ENCODE measurements around the gene PLEKHA5.
"Not testable (repeated sequence)": the region's sequence is repeated elsewhere in the genome, so short reads cannot be mapped to it uniquely, and the experiment has no call there.

PLEKHA5 gene

GRCh38 chr12:19369691-19370148 lies 240.2 kb downstream of the PLEKHA5 start:
- DNase-seq: no peak

GRCh38 chr12:19373586-19373985 lies 244.1 kb downstream of the PLEKHA5 start:
- DNase-seq: no peak

GRCh38 chr12:19375888-19376287 lies 246.4 kb downstream of the PLEKHA5 start:
- no peak for DNase-seq

GRCh38 chr12:19376691-19377090 lies 247.2 kb downstream of the PLEKHA5 start:
- DNase-seq: no peak

- no peak for DNase-seq
Measured at GRCh38 chr12:19382111-19382526, 252.6 kb downstream of the PLEKHA5 start.

GRCh38 chr12:19382563-19382962 lies 253.0 kb downstream of the PLEKHA5 start:
- DNase-seq: no peak

- DNase-seq: no peak
Measured at GRCh38 chr12:19387161-19387560, 257.6 kb downstream of the PLEKHA5 start.

GRCh38 chr12:19388131-19388549 lies 258.6 kb downstream of the PLEKHA5 start:
- no peak for DNase-seq

GRCh38 chr12:19390051-19390598 lies 260.6 kb downstream of the PLEKHA5 start:
- DNase-seq: no peak

- DNase-seq: not testable (repeated sequence)
Measured at GRCh38 chr12:19392644-19393043, 263.1 kb downstream of the PLEKHA5 start.

- DNase-seq: no peak
Measured at GRCh38 chr12:19394385-19394784, 264.9 kb downstream of the PLEKHA5 start.

GRCh38 chr12:19397534-19397933 lies 268.0 kb downstream of the PLEKHA5 start:
- no peak for DNase-seq

GRCh38 chr12:19398376-19399363 lies 269.1 kb downstream of the PLEKHA5 start:
- no peak for DNase-seq

- DNase-seq: not testable (repeated sequence)
Measured at GRCh38 chr12:19400649-19401285, 271.2 kb downstream of the PLEKHA5 start.

GRCh38 chr12:19402211-19402610 lies 272.7 kb downstream of the PLEKHA5 start:
- no peak for DNase-seq

- DNase-seq: no peak
Measured at GRCh38 chr12:19402743-19403431, 273.4 kb downstream of the PLEKHA5 start.

GRCh38 chr12:19404242-19404880 lies 274.8 kb downstream of the PLEKHA5 start:
- DNase-seq: no peak

- no peak for DNase-seq
Measured at GRCh38 chr12:19409376-19409775, 279.8 kb downstream of the PLEKHA5 start.

- peak; percentile 48 for DNase-seq
Measured at GRCh38 chr12:19410211-19410610, 280.7 kb downstream of the PLEKHA5 start.

GRCh38 chr12:19410629-19411185 lies 281.2 kb downstream of the PLEKHA5 start:
- no peak for DNase-seq

- DNase-seq: no peak
Measured at GRCh38 chr12:19411234-19412204, 282.0 kb downstream of the PLEKHA5 start.

Data from NCI-H510A treated with DMSO at 0.1 percent for 48 hours (cell line).